K562 (cell line): ENCODE measurements around the gene LYRM1. TPM values are rescaled to one million over a fixed set of nuclear protein-coding genes. Genes with fewer than 3 reads are reported as not detected.

Source experiments
- GTF2B ChIP-seq: IDR thresholded peaks from 2 replicates; pipeline ENCODE4 v1.6.1; 2011; ENCODE audit not compliant: insufficient read length; ENCODE audit errors: extremely low read depth
- MAFK ChIP-seq: IDR thresholded peaks from 2 replicates; pipeline ENCODE4 v1.6.1; 2011; ENCODE audit warnings: low read length, improper control_type of control experiment
- MCM7 ChIP-seq, 2 experiments: fragments of 450-650 bp; IDR thresholded peaks; 2 replicates each; pipeline ENCODE4 v1.6.1; 2016 to 2018
- MYC ChIP-seq, 2 experiments: fragments of 250-450 bp in 1 of 2; sonication (Bioruptor Pico) in 1 of 2; IDR thresholded peaks; 2 replicates each; pipeline versions ENCODE4 v1.5.1 to v1.6.1; 2012 to 2021; ENCODE audit warnings: low read depth in 2 of 2, borderline replicate concordance in 1 of 2, improper control_type of control experiment in 1 of 2, low read length in 1 of 2, mild to moderate bottlenecking in 1 of 2, moderate library complexity in 1 of 2
- TOE1 ChIP-seq, 2 experiments: fragments of 450-650 bp in 1 of 2; sonication (generic) in 1 of 2; formaldehyde crosslinking in 1 of 2; IDR thresholded peaks; 2 replicates each; pipeline versions ENCODE4 v1.7.1 to v1.8.0; 2016 to 2022; ENCODE audit warnings: borderline replicate concordance in 2 of 2, mild to moderate bottlenecking in 2 of 2, antibody characterized with exemption in 1 of 2, inconsistent platforms in 1 of 2, low read depth in 1 of 2, missing genetic modification reagents in 1 of 2, moderate library complexity in 1 of 2
- ZBTB17 ChIP-seq: fragments of 450-650 bp; formaldehyde crosslinking; IDR thresholded peaks from 2 replicates; pipeline ENCODE4 v1.4.0; 2020; ENCODE audit warnings: mild to moderate bottlenecking
- polyA plus RNA-seq, 8 experiments: library from polyadenylated mRNA; depleted of rRNA in 4 of 8; stranded (reverse) in 5 of 8; unstranded in 3 of 8; fragments of >200 nt; fragmentation: Nextera tagmentation in 2 of 8; fragmentation: Illumina TruSeq in 1 of 8; extraction: Ambion mirVana in 2 of 8; extraction: Trizol in 1 of 8; gene quantifications; 2 replicates each; pipeline versions ENCODE4 v1.2.1 to v1.2.3, GENCODE V29; 2011 to 2014; ENCODE audit warnings: inconsistent platforms in 1 of 8, missing spikeins in 1 of 8
- total RNA-seq, 7 experiments: library from RNA; depleted of rRNA in 6 of 7; stranded (reverse); fragments of >200 nt in 6 of 7; fragmentation: Illumina TruSeq in 2 of 7; extraction: Trizol in 2 of 7; gene quantifications; 2 replicates each; pipeline versions ENCODE4 v1.2.1 to v1.2.3, GENCODE V29; 2011 to 2021; ENCODE audit warnings: low replicate concordance in 1 of 7
- TF ChIP-seq, protein P1 (sequence below): fragments of 450-650 bp; IDR thresholded peaks from 2 replicates; pipeline ENCODE4 v1.6.1; 2016; ENCODE audit warnings: low read depth

Gene LYRM1
- total and polyA plus RNA-seq, 9 of the 15 experiments (the other 6 are each of a cell fraction or from before 2014, with no cell fraction given) = 17.5 to 44.1 (median 32.7) TPM

GRCh38 chr16:20899477-20900298 lies 883 bp upstream of the LYRM1 start (continued):
- TF ChIP-seq, protein P1, sequence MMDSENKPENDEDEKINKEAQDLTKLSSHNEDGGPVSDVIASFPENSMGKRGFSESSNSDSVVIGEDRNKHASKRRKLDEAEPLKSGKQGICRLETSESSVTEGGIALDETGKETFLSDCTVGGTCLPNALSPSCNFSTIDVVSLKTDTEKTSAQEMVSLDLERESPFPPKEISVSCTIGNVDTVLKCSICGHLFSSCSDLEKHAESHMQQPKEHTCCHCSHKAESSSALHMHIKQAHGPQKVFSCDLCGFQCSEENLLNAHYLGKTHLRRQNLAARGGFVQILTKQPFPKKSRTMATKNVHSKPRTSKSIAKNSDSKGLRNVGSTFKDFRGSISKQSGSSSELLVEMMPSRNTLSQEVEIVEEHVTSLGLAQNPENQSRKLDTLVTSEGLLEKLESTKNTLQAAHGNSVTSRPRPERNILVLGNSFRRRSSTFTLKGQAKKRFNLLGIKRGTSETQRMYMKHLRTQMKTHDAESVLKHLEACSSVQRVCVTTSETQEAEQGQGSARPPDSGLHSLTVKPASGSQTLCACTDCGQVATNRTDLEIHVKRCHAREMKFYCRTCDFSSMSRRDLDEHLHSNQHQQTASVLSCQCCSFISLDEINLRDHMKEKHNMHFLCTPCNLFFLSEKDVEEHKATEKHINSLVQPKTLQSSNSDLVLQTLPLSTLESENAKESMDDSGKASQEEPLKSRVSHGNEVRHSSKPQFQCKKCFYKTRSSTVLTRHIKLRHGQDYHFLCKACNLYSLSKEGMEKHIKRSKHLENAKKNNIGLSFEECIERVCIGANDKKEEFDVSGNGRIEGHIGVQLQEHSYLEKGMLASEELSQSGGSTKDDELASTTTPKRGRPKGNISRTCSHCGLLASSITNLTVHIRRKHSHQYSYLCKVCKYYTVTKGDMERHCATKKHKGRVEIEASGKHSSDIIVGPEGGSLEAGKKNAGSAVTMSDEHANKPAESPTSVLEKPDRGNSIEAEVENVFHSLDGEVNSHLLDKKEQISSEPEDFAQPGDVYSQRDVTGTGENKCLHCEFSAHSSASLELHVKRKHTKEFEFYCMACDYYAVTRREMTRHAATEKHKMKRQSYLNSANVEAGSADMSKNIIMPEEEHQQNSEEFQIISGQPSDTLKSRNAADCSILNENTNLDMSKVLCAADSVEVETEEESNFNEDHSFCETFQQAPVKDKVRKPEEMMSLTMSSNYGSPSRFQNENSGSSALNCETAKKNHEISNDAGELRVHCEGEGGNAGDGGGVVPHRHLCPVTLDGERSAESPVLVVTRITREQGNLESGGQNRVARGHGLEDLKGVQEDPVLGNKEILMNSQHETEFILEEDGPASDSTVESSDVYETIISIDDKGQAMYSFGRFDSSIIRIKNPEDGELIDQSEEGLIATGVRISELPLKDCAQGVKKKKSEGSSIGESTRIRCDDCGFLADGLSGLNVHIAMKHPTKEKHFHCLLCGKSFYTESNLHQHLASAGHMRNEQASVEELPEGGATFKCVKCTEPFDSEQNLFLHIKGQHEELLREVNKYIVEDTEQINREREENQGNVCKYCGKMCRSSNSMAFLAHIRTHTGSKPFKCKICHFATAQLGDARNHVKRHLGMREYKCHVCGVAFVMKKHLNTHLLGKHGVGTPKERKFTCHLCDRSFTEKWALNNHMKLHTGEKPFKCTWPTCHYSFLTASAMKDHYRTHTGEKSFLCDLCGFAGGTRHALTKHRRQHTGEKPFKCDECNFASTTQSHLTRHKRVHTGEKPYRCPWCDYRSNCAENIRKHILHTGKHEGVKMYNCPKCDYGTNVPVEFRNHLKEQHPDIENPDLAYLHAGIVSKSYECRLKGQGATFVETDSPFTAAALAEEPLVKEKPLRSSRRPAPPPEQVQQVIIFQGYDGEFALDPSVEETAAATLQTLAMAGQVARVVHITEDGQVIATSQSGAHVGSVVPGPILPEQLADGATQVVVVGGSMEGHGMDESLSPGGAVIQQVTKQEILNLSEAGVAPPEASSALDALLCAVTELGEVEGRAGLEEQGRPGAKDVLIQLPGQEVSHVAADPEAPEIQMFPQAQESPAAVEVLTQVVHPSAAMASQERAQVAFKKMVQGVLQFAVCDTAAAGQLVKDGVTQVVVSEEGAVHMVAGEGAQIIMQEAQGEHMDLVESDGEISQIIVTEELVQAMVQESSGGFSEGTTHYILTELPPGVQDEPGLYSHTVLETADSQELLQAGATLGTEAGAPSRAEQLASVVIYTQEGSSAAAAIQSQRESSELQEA = peak; percentile 89
- TF ChIP-seq TOE1 (IDR thresholded peaks at IDR 0.05; ENCODE audit: borderline replicate concordance) (no peak), TOE1 (CRISPR knock-in tag; IDR thresholded peaks at IDR 0.05; ENCODE audit: borderline replicate concordance, low read depth) (no peak), ZBTB17 (0 out of 2 replicates have a peak, but pooled peaks have one; percentile 44), GTF2B (no peak), MYC (IDR thresholded peaks at IDR 0.05; ENCODE audit: low read depth, low read length) (0 out of 2 replicates have a peak, but pooled peaks have one; percentile 21), MYC (CRISPR knock-in tag; IDR thresholded peaks at IDR 0.05; ENCODE audit: borderline replicate concordance, low read depth) (no peak), MCM7 (IDR thresholded peaks at IDR 0.05) (no peak), MAFK (no peak)
- TF ChIP-seq, all 486 proteins: peak for 10
